Ovary (tissue), 9 donors: ENCODE measurements around the gene IGLON5. TPM values are rescaled to one million over a fixed set of nuclear protein-coding genes. Genes with fewer than 3 reads are reported as not detected.

Experiments used
- DNase-seq, 5 donors: peaks; one replicate each; pipeline ENCODE4 v3.0.0-alpha.2; 2019 to 2020
- H3K27ac ChIP-seq, 2 donors: fragments of 200-600 bp; one replicate each; pipeline versions ENCODE4 v1.5.1 to v1.8.0; 2019 to 2022
- H3K27me3 ChIP-seq: fragments of 200-600 bp; one replicate; pipeline ENCODE4 v1.8.0; 2022
- H3K36me3 ChIP-seq: fragments of 200-600 bp; sonication (generic); one replicate; pipeline ENCODE4 v1.5.1; 2019
- H3K4me1 ChIP-seq: one replicate; pipeline ENCODE4 v1.8.1; 2013; ENCODE audit warnings: mild to moderate bottlenecking, moderate library complexity; ENCODE audit not compliant: insufficient read depth
- H3K4me3 ChIP-seq: fragments of 200-600 bp; sonication (generic); one replicate; pipeline ENCODE4 v1.5.1; 2017
- H3K9me3 ChIP-seq, 2 donors: fragments of 200-600 bp in 1 of 2; sonication (generic) in 1 of 2; one replicate each; pipeline versions ENCODE4 v1.5.1 to v1.8.1; 2013 to 2019; ENCODE audit warnings: mild to moderate bottlenecking in 1 of 2, moderate library complexity in 1 of 2
- EP300 ChIP-seq: sonication (generic); formaldehyde crosslinking; IDR thresholded peaks from one replicate; pipeline ENCODE4 v1.6.1; 2017; ENCODE audit warnings: antibody characterized with exemption
- POLR2A ChIP-seq: fragments of 450-650 bp; IDR thresholded peaks from one replicate; pipeline ENCODE4 v1.6.1; 2017; ENCODE audit warnings: antibody characterized with exemption, mild to moderate bottlenecking, moderate library complexity
- WGBS, 3 donors: extraction: QIAGEN DNeasy Blood & Tissue Kit in 1 of 3; methylation state at CpG; one replicate each; pipeline versions ENCODE4 v1.1.5 to v1.1.7; 2013 to 2017; 5-methylcytosine and 5-hydroxymethylcytosine counted together
- intact Hi-C, 4 donors: fragments of 100-400 bp; cut with DNase I; formaldehyde crosslinking; loops; one replicate each; pipeline versions ENCODE4 v1.11.0 to v1.15.1; 2022 to 2023
- polyA plus RNA-seq, 2 donors: library from polyadenylated mRNA; stranded (reverse); fragments of 200-250 nt in 1 of 2; fragments of 350-450 nt in 1 of 2; fragmentation: Illumina TruSeq in 1 of 2; extraction: RNeasy Lipid Tissue Mini Kit (QIAGEN cat#74804) in 1 of 2; gene quantifications; one replicate each; pipeline ENCODE4 v1.2.3, GENCODE V29; 2013 to 2014
- total RNA-seq, 7 donors: library from RNA; depleted of rRNA in 2 of 7; stranded (reverse); fragments of >200 nt in 2 of 7; fragmentation: NEBNext Ultra II Directional in 3 of 7; extraction: Animal tissue kit (Norgen Biotek cat#: 25700) in 3 of 7; gene quantifications; one replicate each; pipeline versions ENCODE4 v1.1.0 to v1.2.4, GENCODE V29; 2016 to 2023
- TF ChIP-seq, protein P1 (sequence below), 3 donors: fragments of 450-650 bp in 2 of 3; fragments of 200-600 bp in 1 of 3; IDR thresholded peaks; one replicate each; pipeline versions ENCODE4 v1.5.1 to v1.8.0; 2016 to 2022; ENCODE audit warnings: antibody characterized with exemption in 3 of 3, mild to moderate bottlenecking in 1 of 3
- donor health status: DM: no; HTN: no; CAD: no; lungs with moderate emphysema.
- donor health status: DM: no; HTN: no; CAD: no.
- donor health status: Bipolar disorder and iron deficiency.
- donor health status: DM: yes; HTN: yes; CAD: no.
- donor health status: DM: no; HTN: no; CAD: no.
- donor health status: DM: yes; HTN: yes; CAD: no.

IGLON5 gene
- total and polyA plus RNA-seq, 9 donors, result 0.08 to 1.6 (median 0.29) TPM; not detected in 1

DNA sequence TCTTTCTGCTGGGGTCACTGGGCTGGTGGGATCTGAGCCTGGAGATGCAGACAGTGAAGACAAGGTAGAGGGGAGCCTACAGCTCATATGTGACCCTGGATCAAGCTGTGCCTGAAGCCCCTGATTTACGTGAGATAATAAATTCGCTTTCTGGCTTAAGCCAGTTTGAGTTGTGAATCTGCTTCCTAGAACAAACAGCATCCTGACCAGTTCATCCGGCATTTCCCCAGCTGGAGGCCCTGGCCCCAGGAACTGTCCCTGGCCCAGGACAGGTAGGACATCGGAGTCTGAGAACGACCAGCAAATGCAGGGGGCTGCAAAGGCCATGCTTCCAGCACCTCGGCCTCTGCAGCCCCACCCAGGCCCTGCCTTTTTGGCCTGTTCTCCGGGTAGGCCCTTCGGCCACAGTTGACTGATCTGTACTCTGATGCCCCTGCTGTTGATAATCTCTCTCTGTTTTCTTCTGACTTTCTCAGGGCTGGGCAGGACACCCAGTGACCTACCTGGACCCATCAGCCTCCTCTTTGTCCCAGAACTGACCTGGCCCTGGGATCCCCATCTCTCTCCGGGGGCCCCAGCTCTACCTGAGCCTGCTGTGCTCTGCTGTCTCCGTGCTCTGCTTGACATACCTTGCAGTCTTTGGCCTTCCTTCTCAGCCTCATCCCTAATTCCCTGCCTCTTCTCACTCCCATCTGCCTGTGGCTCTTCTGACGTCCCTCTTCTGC lies 40.0 kb downstream of the IGLON5 start:
- intact Hi-C loops, result no loop called here
- no peak overlapping the region for H3K27ac ChIP-seq
- TF ChIP-seq EP300, result no peak
- no peak for TF ChIP-seq POLR2A
- TF ChIP-seq, protein P1, sequence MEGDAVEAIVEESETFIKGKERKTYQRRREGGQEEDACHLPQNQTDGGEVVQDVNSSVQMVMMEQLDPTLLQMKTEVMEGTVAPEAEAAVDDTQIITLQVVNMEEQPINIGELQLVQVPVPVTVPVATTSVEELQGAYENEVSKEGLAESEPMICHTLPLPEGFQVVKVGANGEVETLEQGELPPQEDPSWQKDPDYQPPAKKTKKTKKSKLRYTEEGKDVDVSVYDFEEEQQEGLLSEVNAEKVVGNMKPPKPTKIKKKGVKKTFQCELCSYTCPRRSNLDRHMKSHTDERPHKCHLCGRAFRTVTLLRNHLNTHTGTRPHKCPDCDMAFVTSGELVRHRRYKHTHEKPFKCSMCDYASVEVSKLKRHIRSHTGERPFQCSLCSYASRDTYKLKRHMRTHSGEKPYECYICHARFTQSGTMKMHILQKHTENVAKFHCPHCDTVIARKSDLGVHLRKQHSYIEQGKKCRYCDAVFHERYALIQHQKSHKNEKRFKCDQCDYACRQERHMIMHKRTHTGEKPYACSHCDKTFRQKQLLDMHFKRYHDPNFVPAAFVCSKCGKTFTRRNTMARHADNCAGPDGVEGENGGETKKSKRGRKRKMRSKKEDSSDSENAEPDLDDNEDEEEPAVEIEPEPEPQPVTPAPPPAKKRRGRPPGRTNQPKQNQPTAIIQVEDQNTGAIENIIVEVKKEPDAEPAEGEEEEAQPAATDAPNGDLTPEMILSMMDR (IDR thresholded peaks at IDR 0.05), result no peak
- H3K4me3 ChIP-seq, result no peak overlapping the region
- 93 to 98% (median 96%) methylated on average over 11 of the region's 11 CpGs for WGBS, 3 donors
- no peaks in the 10 kb centered on the region for H3K27me3 ChIP-seq
- H3K9me3 ChIP-seq, result no peaks in the 10 kb centered on the region
- no peaks in the 10 kb centered on the region for H3K4me1 ChIP-seq
- no peak for DNase-seq
- H3K36me3 ChIP-seq, result no peaks in the 10 kb centered on the region

DNA sequence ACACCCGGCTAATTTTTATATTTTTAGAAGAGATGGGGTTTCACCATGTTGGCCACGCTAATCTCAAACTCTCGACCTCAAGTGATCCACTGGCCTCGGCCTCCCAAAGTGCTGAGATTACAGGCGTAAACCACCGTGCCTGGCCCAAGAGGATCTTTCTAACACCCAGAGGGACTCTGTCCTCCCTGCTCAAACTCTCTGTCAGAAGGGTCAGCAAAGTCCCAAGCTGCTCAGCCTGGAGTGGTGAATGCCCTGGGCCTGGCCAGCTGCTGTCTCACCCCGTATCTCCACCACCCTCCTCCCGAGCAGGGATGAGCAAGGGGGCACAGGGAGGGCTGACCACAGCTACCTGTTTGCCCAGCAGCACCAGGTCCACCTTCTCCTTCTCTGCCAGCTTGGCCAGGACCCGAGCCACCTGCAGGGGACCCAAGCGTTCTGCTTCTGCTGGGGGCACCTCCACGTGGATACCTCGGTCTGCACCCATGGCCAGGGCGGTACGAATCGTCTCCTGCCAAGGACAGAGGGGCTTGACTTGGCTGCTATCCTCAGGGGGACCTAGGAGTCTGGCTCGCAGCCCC lies 41.4 kb downstream of the IGLON5 start:
- no peak overlapping the region for H3K4me3 ChIP-seq
- H3K9me3 ChIP-seq, result no peaks in the 10 kb centered on the region
- WGBS, 3 donors, result 92 to 93% (median 93%) methylated on average over 16 of the region's 16 CpGs
- no peaks in the 10 kb centered on the region for H3K36me3 ChIP-seq
- TF ChIP-seq EP300 (no peak), POLR2A (no peak)
- TF ChIP-seq, protein P1 (IDR thresholded peaks at IDR 0.05), result no peak
- intact Hi-C loops, result no loop called here
- no peaks in the 10 kb centered on the region for H3K4me1 ChIP-seq
- no peak for DNase-seq
- no peak overlapping the region for H3K27ac ChIP-seq
- H3K27me3 ChIP-seq, result no peaks in the 10 kb centered on the region

DNA sequence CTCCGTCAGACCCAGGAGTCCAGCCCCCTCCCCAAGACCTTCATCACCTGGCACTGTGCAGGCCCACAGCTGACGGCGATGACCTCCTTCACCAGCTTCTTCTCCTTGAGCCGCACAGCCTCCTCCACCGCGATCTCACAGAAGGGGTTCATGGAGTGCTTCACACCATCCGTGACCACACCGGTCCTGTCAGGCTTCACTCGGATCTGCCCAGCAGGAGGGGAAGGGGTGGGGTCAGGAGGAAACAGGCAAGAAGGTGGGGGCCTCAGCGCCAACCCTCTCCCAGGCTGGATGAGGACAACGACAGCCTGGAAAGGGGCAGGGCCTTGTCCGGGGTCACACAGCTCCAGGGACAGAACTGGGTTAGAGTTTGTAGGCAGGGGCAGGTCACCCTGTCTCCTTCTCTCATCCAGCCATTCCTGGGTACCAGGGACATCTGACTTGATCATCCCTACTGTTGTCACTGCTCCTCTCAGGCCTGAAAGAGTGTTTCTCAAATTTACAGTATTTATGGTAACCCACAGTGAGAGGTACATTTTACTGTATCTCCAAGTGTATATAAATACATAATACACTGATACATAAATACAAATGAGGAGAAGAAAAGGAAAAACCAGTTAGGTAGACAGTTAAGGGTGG lies 42.8 kb downstream of the IGLON5 start:
- H3K4me1 ChIP-seq, result no peaks in the 10 kb centered on the region
- no peak overlapping the region for H3K27ac ChIP-seq
- TF ChIP-seq, protein P1 (IDR thresholded peaks at IDR 0.05), result no peak
- TF ChIP-seq EP300 (no peak), POLR2A (no peak)
- no peaks in the 10 kb centered on the region for H3K9me3 ChIP-seq
- DNase-seq, result no peak
- intact Hi-C loops, result no loop called here
- no peaks in the 10 kb centered on the region for H3K36me3 ChIP-seq
- no peak overlapping the region for H3K4me3 ChIP-seq
- H3K27me3 ChIP-seq, result no peaks in the 10 kb centered on the region
- 58 to 67% (median 67%) methylated on average over 12 of the region's 12 CpGs for WGBS, 3 donors

DNA sequence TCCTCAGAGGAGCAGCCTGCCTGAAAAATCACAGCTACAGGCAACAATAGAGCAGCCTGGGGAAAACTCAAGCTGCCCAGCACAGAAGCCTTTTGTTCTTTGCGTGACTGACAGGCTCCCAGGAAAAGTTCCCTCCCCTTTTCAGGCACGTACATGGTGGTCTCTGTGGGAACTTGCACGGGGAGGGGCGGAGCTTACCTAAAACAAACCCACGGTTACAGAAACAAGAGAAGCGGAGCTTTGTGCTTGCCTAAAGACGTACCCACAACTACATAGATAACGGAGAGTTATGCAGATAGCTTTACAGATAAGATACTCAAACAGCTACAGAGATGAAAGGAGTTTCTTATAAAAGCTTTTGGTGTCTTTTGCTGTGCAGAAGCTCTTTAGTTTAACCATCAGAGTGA lies 43.3 kb downstream of the IGLON5 start:
- Histone ChIP-seq H3K9me3 (no peaks in the 10 kb centered on the region), H3K27ac (no peak overlapping the region), H3K27me3 (no peaks in the 10 kb centered on the region), H3K4me1 (no peaks in the 10 kb centered on the region), H3K36me3 (no peaks in the 10 kb centered on the region), H3K4me3 (no peak overlapping the region)
- TF ChIP-seq EP300 (no peak), POLR2A (no peak)
- TF ChIP-seq, protein P1 (IDR thresholded peaks at IDR 0.05), result no peak
- intact Hi-C loops, result no loop called here
- 40 to 50% (median 41%) methylated on average over 8 of the region's 8 CpGs for WGBS, 3 donors
- DNase-seq, result no peak
